Activated CD8-positive, alpha-beta T cell treated with anti-CD3 and anti-CD28 coated beads for 36 hours (primary cell): ENCODE results near the gene GCGR. TPM values are rescaled to one million over a fixed set of nuclear protein-coding genes. Genes with fewer than 3 reads are reported as not detected.

Source experiments
- ATAC-seq: fragments of 200-7000 bp; cut with Tn5 transposase; one replicate; pipeline ENCODE4 v1.10.0; 2021; ENCODE audit warnings: mild to moderate bottlenecking, moderate library complexity
- CTCF ChIA-PET: fragments of 350-600 bp; sonication (Branson Sonifier 250); formaldehyde crosslinking; loops from one replicate; lab custom pipeline; 2021; ENCODE audit warnings: antibody characterized with exemption; lab: Charles Lee
- POLR2A ChIA-PET: fragments of 350-600 bp; sonication (Branson Sonifier 250); formaldehyde crosslinking; loops from one replicate; lab custom pipeline; 2021; ENCODE audit warnings: antibody characterized with exemption; lab: Charles Lee
- DNase-seq: peaks from one replicate; pipeline ENCODE4 v3.0.0-alpha.2; 2020
- H3K27ac Mint-ChIP-seq: one replicate; pipeline ENCODE4 v1.8.0; 2021; ENCODE audit warnings: mild to moderate bottlenecking, mixed read lengths
- H3K27me3 Mint-ChIP-seq: one replicate; pipeline ENCODE4 v1.8.0; 2021; ENCODE audit warnings: mixed read lengths
- H3K36me3 Mint-ChIP-seq: one replicate; pipeline ENCODE4 v1.8.0; 2021; ENCODE audit warnings: low read depth, mixed read lengths
- H3K4me1 Mint-ChIP-seq: one replicate; pipeline ENCODE4 v1.8.0; 2021; ENCODE audit warnings: low read depth, mixed read lengths
- H3K4me3 Mint-ChIP-seq: one replicate; pipeline ENCODE4 v1.8.0; 2021; ENCODE audit warnings: mild to moderate bottlenecking, moderate library complexity, mixed read lengths
- H3K9me3 Mint-ChIP-seq: one replicate; pipeline ENCODE4 v1.8.0; 2021; ENCODE audit warnings: mixed read lengths
- intact Hi-C: fragments of 100-400 bp; cut with micrococcal nuclease; formaldehyde crosslinking; loops from one replicate; pipeline ENCODE4 v1.10.0; 2022
- total RNA-seq, 2 experiments: library from RNA; stranded (reverse); gene quantifications; one replicate each; pipeline ENCODE4 v1.2.3, GENCODE V29; 2021
- TF ChIP-seq, protein P1 (sequence below): fragments of 200-600 bp; IDR thresholded peaks from one replicate; pipeline ENCODE4 v1.8.0; 2022; ENCODE audit warnings: antibody characterized with exemption, mild to moderate bottlenecking

The GCGR gene
- total RNA-seq, 2 experiments from 2014 or later: not detected

DNA sequence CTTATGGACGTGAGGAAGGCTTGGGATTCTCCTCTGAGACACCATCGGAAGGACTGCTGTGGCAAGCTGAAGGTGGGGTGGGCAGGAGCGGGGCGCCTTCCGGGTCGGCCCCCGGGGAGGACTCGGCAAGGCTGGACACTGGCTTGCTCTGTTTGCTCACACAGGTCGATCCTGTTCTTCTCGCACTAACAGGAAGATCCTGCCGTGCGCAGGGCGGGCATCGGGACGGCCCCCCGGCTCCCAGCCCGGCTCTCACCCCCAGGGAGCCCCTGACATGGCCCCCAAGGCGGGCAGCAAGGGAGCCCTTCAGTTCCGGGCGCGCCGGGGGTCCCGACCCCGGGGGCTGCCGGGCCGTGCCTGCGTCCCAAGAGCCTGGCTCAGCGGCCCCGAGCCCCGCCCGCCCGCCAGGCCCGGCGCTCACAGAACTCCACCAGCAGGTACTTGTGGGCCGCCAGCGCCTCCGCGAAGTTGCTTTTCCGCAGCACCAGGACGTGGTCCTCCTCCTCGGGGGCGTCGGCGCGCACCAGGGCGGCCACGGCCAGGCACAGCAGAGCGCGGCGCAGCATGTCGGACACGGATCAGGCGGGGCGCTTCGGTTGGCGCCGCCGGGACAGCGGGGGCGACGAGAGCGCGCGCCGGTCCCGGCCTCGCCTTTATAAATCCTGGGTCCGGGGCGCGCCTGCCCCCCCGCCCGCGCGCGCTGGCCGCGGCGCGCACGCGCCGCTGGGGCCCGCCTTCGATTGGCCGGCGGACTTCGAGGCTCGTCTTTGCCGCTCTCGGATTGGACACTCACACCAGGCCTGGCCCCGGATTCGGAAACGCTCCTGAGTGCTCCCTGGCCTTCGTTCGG lies 56.2 kb downstream of the GCGR start, which contains the start of gene P4HB:
TSS of gene P4HB (minus strand) at position 630 of the 850 bp plus-strand sequence. CDS start at position 566, 64 bp downstream.
- Mint-ChIP-seq H3K36me3 (peaks cover 66% of the 10 kb centered on the region), H3K4me1 (peaks cover 44% of the 10 kb centered on the region), H3K9me3 (no peaks in the 10 kb centered on the region), H3K27ac (peak within 1 kb of the TSS; percentile 98), H3K27me3 (no peaks in the 10 kb centered on the region), H3K4me3 (peak within 1 kb of the TSS; percentile 96)
- ChIA-PET CTCF (interaction anchor here (1.0 to 2.3 kb wide), 5 partner anchors 9 to 125 kb away, joined by 4 to 10 read pairs (median 4); partner anchors contain the start of gene MAFG), POLR2A (interaction anchor here (1.0 to 4.9 kb wide), 7 partner anchors 10 to 176 kb away, joined by 3 to 38 read pairs (median 10); partner anchors contain the start of genes ARHGDIA, ARL16, HGS and MCRIP1)
- ATAC-seq (no peak), DNase-seq (peak; percentile 15)
- intact Hi-C loops: no loop called here
- TF ChIP-seq, protein P1, sequence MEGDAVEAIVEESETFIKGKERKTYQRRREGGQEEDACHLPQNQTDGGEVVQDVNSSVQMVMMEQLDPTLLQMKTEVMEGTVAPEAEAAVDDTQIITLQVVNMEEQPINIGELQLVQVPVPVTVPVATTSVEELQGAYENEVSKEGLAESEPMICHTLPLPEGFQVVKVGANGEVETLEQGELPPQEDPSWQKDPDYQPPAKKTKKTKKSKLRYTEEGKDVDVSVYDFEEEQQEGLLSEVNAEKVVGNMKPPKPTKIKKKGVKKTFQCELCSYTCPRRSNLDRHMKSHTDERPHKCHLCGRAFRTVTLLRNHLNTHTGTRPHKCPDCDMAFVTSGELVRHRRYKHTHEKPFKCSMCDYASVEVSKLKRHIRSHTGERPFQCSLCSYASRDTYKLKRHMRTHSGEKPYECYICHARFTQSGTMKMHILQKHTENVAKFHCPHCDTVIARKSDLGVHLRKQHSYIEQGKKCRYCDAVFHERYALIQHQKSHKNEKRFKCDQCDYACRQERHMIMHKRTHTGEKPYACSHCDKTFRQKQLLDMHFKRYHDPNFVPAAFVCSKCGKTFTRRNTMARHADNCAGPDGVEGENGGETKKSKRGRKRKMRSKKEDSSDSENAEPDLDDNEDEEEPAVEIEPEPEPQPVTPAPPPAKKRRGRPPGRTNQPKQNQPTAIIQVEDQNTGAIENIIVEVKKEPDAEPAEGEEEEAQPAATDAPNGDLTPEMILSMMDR: no peak

DNA sequence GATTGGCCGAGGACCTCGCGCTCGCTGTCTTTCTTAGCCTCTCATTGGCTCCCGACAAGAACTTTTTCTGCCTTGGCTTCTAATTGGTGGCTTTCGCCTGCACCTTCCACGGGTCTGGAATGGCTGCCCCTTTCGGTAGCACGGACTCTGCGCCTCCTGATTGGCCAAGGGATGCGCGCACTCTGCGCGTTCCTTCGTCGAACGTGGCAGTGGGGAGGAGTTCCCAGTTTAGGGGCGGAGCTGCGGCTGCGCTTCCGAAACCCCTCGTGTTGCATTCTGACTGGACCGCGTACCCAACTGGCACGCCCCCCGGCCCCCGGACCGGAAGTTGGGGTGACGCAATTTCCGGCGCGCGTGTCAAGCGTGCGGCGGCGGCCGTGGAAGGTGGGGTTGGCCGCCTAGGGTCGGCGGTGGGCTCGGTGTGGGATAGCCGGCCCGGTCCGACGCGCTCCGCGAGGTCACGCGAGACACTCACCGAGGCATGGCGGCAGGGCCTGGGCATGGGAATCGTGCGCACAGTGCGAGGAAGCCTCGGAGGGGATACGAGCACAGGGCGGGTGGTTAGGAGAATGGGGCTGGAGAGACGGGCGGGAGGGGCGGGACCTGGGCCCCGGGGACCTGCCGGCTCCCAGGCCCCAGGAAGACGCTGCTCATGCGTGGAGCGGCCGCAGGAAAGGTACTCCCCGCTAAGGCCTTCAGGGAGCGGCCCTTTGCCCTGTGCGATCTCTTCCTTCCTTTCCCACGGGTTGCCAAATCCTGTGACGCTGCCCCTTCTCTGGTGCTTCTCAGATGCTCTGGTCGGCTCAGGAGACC lies 57.0 kb downstream of the GCGR start:
- H3K4me3 Mint-ChIP-seq: peak overlapping the region; percentile 96
- H3K9me3 Mint-ChIP-seq: no peaks in the 10 kb centered on the region
- TF ChIP-seq, protein P1: no peak
- DNase-seq (peak; percentile 99), ATAC-seq (peak; percentile 92)
- intact Hi-C loops: no loop called here
- POLR2A ChIA-PET: interaction anchor here (0.8 to 4.9 kb wide), 3 partner anchors 9 to 155 kb away, joined by 4 to 38 read pairs (median 10); partner anchors contain the start of gene ARHGDIA
- peaks cover 44% of the 10 kb centered on the region for H3K4me1 Mint-ChIP-seq
- peak overlapping the region; percentile 98 for H3K27ac Mint-ChIP-seq
- peaks cover 64% of the 10 kb centered on the region for H3K36me3 Mint-ChIP-seq
- CTCF ChIA-PET: interaction anchor here (1.5 to 2.3 kb wide), 2 partner anchors 9 to 67 kb away, joined by 4 to 10 read pairs; partner anchors contain the start of gene MAFG
- no peaks in the 10 kb centered on the region for H3K27me3 Mint-ChIP-seq

DNA sequence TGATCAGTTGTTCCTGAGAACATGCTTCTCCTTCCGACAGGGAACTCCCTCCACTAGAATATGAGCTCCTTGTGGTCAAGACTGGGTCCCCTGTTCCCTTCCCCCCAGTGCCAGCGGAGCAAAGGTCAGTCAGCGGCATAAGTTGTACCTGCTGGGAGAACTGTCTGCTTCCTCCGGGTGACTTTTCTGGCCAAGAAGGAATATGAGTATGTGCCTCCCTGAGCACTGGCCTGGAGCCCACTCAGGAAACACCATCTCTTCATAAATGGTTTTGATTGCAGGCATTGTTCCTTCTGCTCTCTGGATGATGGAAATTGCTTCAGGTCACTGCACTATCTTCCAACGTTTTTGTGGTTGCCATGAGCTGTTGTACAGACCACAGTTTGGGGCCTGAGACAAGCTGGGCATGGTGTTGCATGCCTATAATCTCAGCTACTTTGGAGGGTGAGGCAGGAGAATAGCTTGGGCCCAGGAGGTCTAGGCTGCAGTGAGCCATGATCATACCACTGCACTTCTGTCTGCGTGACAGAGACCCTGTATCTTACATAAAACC lies 59.2 kb downstream of the GCGR start:
- TF ChIP-seq, protein P1: no peak
- ChIA-PET CTCF (interaction anchor here (1.1 kb wide), 1 partner anchor 10 kb away, joined by 3 read pairs; no protein-coding TSS in a partner anchor), POLR2A (interaction anchor here (0.7 to 3.7 kb wide), 6 partner anchors 9 to 136 kb away, joined by 3 to 10 read pairs (median 4); no protein-coding TSS in a partner anchor)
- ATAC-seq (no peak), DNase-seq (no peak)
- Mint-ChIP-seq H3K27ac (peak overlapping the region; percentile 85), H3K27me3 (no peaks in the 10 kb centered on the region), H3K4me3 (peak overlapping the region; percentile 74), H3K36me3 (peaks cover 57% of the 10 kb centered on the region), H3K9me3 (no peaks in the 10 kb centered on the region), H3K4me1 (peaks cover 47% of the 10 kb centered on the region)
- intact Hi-C loops: no loop called here

Other genes starting within 250 kb of the GCGR start
- 10 to 100 TPM; 75.9 to 87.7 TPM for gene NPLOC4, start 167.0 kb upstream of the GCGR start, total RNA-seq
- under 1 TPM; 0.18 to 0.22 TPM for gene TSPAN10, start 167.0 kb upstream of the GCGR start, total RNA-seq
- 10 to 100 TPM in 1 of 2 experiments, 1 to 10 TPM in 1; 8.9 to 11.4 TPM for gene PDE6G, start 147.6 kb upstream of the GCGR start, total RNA-seq
- 10 to 100 TPM; 50.1 to 52.6 TPM for gene OXLD1, start 137.5 kb upstream of the GCGR start, total RNA-seq
- 10 to 100 TPM; 34.1 to 37.2 TPM for gene CCDC137, start 137.4 kb upstream of the GCGR start, total RNA-seq
- 10 to 100 TPM; 22.3 to 23.5 TPM for gene ARL16, start 120.4 kb upstream of the GCGR start, total RNA-seq
- gene HGS, start 120.1 kb upstream of the GCGR start, total RNA-seq: 100 to 1,000 TPM in 1 of 2 experiments, 10 to 100 TPM in 1; 98.9 to 113 TPM
- 100 to 1,000 TPM; 149 to 152 TPM for gene MRPL12, start 100.8 kb upstream of the GCGR start, total RNA-seq
- gene SLC25A10, start 91.9 kb upstream of the GCGR start, total RNA-seq: 10 to 100 TPM; 29.4 to 30.5 TPM
- gene MCRIP1, start 29.1 kb downstream of the GCGR start, total RNA-seq: 10 to 100 TPM; 55.1 to 56.5 TPM
- gene PPP1R27, start 30.9 kb downstream of the GCGR start, total RNA-seq: not detected
- 100 to 1,000 TPM; 408 to 434 TPM for gene P4HB, start 56.4 kb downstream of the GCGR start, total RNA-seq
- 100 to 1,000 TPM; 450 to 470 TPM for gene ARHGDIA, start 67.2 kb downstream of the GCGR start, total RNA-seq
- gene ALYREF, start 87.4 kb downstream of the GCGR start, total RNA-seq: 100 to 1,000 TPM; 241 TPM
- 100 to 1,000 TPM; 122 to 130 TPM for gene ANAPC11, start 87.6 kb downstream of the GCGR start, total RNA-seq
- under 1 TPM in 1 of 2 experiments, not detected in 1; 0.18 TPM for gene NPB, start 98.1 kb downstream of the GCGR start, total RNA-seq
- gene PCYT2, start 107.2 kb downstream of the GCGR start, total RNA-seq: 10 to 100 TPM; 20.5 to 22.6 TPM
- 10 to 100 TPM; 28.1 to 32.0 TPM for gene SIRT7, start 114.0 kb downstream of the GCGR start, total RNA-seq
- gene MAFG, start 123.6 kb downstream of the GCGR start, total RNA-seq: 10 to 100 TPM; 12.4 to 14.1 TPM
- 100 to 1,000 TPM; 140 to 141 TPM for gene PYCR1, start 133.2 kb downstream of the GCGR start, total RNA-seq
- gene MYADML2, start 143.1 kb downstream of the GCGR start, total RNA-seq: not detected
- gene NOTUM, start 157.0 kb downstream of the GCGR start, total RNA-seq: under 1 TPM; 0.41 to 0.49 TPM
- gene ASPSCR1, start 173.5 kb downstream of the GCGR start, total RNA-seq: 10 to 100 TPM; 18.7 to 24.5 TPM
- gene CENPX, start 218.7 kb downstream of the GCGR start, total RNA-seq: 10 to 100 TPM; 88.7 to 98.1 TPM
- gene LRRC45, start 219.2 kb downstream of the GCGR start, total RNA-seq: 10 to 100 TPM; 12.9 TPM
- gene RAC3, start 227.5 kb downstream of the GCGR start, total RNA-seq: 1 to 10 TPM; 5.5 to 5.8 TPM
- 100 to 1,000 TPM in 1 of 2 experiments, 10 to 100 TPM in 1; 99.2 to 101 TPM for gene DCXR, start 233.5 kb downstream of the GCGR start, total RNA-seq
- gene RFNG, start 247.7 kb downstream of the GCGR start, total RNA-seq: 10 to 100 TPM; 14.2 to 15.3 TPM
- 10 to 100 TPM; 82.7 to 88.6 TPM for gene GPS1, start 247.7 kb downstream of the GCGR start, total RNA-seq